Posterior cingulate gyrus (tissue), 11 donors: ENCODE data around the gene SGPL1.
"Not testable (repeated sequence)": the region's sequence is repeated elsewhere in the genome, so short reads cannot be mapped to it uniquely, and the experiment has no call there.

ENCODE experiments used
- DNase-seq, 10 donors: peaks; one replicate each; pipeline versions ENCODE4 v3.0.0 to v3.0.0-alpha.2; 2020 to 2021; ENCODE audit warnings: mixed read lengths in 3 of 10
- intact Hi-C: fragments of 100-400 bp; cut with DNase I; formaldehyde crosslinking; loops from one replicate; pipeline ENCODE4 v1.15.1; 2023

SGPL1 gene

GRCh38 chr10:70914316-70914864, 98.6 kb downstream of the SGPL1 start:
- intact Hi-C loops = no loop called here

DNA sequence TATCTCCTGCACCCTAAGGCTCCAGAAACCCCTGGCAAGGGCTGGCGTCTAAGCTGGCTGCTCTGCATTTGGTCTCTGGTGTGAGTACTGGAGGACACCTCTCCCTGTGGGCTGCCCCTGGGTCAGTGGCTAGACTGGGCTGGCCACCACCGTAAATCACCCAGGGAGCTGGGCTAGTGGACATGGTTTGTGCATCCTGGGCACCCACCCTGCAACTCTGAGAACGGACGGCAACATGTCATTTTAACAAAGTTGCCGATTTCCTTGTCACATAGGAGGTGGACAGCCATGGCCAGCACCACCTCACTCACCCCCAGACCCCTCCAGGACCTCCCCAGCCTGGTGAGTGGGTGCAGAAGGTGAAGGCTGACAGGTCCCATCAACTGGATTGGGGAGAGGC, 99.5 kb downstream of the SGPL1 start:
- intact Hi-C loops = no loop called here
- peak in 5 of 10 donors; percentile 3 to 72 (median 21) for DNase-seq

More at GRCh38 chr10:70914316-70914864, 98.6 kb downstream of the SGPL1 start:
- DNase-seq = peak in 2 of 10 donors; percentile 26 to 59

DNA sequence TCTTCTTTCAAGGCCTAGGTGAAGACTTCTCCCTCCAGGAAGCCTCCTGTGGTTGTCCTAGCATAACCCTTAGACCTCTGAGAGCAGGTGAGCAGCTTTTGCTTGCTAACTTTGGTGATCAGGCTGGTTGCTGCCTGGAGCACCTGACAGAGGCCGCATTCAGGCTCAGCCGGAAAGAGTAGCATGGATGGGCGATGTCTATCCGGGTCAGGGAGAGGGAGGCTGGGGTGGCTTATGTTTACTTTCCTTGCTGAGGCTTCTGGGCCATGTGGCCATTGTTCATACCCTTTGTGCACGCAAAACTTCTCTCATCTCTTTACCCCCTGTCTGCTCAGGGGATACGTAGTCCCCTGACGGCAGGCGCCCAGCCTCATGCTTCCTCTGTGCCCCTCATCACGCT, 100.1 kb downstream of the SGPL1 start:
- DNase-seq = peak in 3 of 10 donors; percentile 4 to 26 (median 4)
- intact Hi-C loops = no loop called here

GRCh38 chr10:70916241-70916640, 100.5 kb downstream of the SGPL1 start:
- peak in 4 of 10 donors; percentile 12 to 54 (median 22) for DNase-seq

DNA sequence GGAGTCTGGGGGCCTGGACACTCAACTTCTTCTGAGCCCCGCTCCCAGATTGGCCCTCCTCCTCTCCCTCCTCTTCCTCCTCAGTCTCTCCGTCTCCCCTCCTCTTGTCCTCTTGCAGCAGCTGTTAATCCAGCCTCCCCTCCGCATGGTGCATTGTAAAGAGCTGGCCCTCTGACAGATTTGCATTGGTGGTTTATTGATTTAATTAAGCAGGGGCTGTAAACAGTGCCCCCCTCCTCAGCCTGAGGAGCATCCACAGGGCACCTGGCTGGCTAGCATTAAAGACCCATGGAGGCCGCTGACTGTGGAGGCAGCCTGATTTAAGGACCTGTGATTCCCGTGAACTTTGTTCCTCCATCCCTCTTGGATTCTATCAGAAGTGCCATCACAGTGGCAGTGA, 101.5 kb downstream of the SGPL1 start:
- intact Hi-C loops = no loop called here
- peak in 2 of 10 donors; percentile 8 to 57 for DNase-seq

More at GRCh38 chr10:70916241-70916640, 100.5 kb downstream of the SGPL1 start:
- intact Hi-C loops = no loop called here

DNA sequence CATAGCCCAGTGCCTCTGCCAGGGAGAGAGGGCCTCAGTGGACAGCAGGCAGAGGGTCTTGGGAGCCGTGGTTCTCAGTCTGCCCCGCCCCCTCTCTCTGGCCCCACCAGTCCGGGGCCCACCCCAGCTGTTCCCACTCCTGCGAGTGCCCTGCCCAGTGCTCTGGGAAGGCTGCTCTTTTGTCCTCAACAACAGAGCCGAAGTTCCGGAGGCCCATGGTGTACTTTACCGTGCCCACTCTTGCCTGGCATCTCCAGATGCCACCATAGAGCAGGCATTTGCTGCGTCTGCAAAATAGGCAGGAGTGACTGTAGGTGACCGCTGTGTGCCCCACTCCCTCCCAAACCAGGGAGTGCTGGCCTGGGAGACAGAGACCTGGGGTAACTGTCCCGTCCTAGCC, 101.9 kb downstream of the SGPL1 start:
- intact Hi-C loops = no loop called here

GRCh38 chr10:70918851-70919530, 103.2 kb downstream of the SGPL1 start:
- intact Hi-C loops = no loop called here
- peak in 8 of 10 donors; percentile 41 to 94 (median 60) for DNase-seq

More for the DNA sequence above, 101.9 kb downstream of the SGPL1 start:
- peak in 3 of 10 donors; percentile 40 to 69 (median 66) for DNase-seq

DNA sequence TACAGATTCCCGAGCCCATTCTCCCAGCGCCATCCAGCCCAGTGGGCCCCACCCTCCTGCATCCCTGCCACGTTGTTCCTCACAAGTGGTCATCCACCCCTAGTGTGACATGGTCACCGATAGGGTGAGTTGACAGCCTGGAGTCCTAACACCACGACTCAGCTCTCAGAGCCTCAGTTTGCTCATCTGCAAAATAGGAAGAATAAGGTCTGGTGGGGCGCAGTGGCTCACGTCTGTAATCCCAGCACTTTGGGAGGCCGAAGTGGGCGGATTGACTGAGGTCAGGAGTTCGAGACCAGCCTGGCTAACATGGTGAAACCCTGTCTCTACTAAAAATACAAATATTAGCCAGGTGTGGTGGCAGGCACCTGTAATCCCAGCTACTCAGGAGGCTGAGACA, 104.2 kb downstream of the SGPL1 start:
- intact Hi-C loops = not testable (repeated sequence)

GRCh38 chr10:70920519-70920918, 104.8 kb downstream of the SGPL1 start:
- intact Hi-C loops = no loop called here
- DNase-seq = peak in 2 of 10 donors; percentile 59 to 63

More for the DNA sequence above, 104.2 kb downstream of the SGPL1 start:
- peak in 1 of 10 donors; percentile 70 for DNase-seq

- intact Hi-C loops = no loop called here
- peak in 1 of 10 donors; percentile 1 for DNase-seq
These were observed 105.5 kb downstream of the SGPL1 start for GRCh38 chr10:70921285-70921684.

GRCh38 chr10:70923696-70924095, 107.9 kb downstream of the SGPL1 start:
- intact Hi-C loops = loop anchor here (2.0 kb wide), 1 partner anchor 361 kb away; no protein-coding TSS in a partner anchor

DNA sequence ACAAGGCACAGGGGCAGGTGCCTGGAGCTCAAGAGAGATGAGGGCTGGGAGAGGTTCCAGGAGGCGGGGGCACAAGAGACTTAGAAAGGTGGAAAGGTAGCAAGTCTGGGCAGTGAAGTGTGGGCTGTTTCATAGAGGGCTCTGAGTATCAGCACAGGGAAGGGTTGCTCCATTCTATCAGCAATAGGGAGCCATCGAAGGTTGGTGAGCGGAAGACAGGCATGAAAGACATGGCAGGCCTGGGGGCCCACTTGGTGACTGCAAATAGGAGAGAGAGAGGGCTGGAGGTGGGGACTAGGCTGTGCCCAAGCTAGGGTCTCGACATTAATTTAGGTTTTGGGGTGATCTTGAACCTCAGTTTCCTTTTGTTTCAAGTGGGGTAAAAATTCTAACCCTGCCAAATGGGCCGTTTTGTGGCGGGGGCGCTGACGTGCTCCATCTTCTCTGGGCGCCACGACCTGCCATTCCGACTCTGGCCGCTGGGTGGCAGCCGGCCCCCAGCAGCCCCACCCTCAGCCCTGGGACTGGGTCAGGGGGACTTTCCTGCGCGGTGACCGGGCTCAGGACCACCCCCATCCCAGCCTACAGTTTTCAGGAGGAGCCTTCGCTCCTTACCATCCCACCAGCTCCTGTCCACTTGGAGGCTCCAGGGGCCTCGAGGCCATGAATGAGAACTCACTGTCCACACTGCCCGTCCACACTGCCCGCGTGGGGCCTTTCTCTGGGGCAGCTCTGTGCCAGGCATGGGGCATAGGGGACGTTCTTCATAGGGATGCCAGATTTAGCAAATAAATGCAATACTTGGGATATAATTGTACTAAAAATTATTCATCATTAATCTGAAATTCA, 109.9 kb downstream of the SGPL1 start:
- peak in 7 of 10 donors; percentile 36 to 93 (median 62) for DNase-seq
- intact Hi-C loops = loop anchor here (1.0 to 2.0 kb wide), 2 partner anchors 284 to 359 kb away; no protein-coding TSS in a partner anchor

More at GRCh38 chr10:70923696-70924095, 107.9 kb downstream of the SGPL1 start:
- DNase-seq = no peak

DNA sequence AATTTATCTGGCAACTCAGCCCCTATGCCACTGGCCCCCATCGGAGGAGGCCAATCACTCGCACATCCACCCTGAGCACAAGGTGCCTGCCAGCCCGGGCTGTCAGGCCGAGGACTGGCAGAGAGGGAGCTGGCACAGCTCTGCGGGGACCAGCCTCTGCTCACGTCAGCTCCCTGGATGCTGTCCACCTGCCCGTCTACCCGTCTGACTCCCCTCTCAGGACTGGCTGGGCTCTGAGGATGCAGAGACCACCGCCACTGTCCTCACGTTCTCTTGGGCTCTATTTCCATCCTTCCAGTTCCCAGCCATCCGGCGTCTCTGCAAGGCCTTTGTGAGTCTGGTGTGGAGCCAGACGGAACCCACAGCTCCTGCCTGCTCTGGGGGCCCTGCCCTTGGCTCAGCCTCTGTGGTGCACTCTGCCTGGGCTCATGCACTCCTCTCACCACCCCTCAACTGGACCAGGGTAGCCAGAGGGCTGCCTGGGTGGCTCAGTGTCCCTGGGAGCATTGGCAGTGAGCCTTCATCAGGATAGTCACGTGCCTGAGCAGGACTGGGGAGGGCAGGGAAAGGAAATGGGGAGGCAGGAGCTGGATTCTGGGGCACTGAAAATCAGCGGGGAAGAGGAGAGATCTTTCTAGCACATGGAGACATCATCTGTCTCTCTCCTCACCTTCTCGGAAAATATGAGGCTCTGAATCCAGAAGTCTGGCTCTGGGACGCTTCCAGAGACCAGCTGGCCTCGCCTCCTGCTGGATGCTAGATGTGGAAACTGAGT, 110.7 kb downstream of the SGPL1 start:
- intact Hi-C loops = no loop called here
- no peak for DNase-seq

DNA sequence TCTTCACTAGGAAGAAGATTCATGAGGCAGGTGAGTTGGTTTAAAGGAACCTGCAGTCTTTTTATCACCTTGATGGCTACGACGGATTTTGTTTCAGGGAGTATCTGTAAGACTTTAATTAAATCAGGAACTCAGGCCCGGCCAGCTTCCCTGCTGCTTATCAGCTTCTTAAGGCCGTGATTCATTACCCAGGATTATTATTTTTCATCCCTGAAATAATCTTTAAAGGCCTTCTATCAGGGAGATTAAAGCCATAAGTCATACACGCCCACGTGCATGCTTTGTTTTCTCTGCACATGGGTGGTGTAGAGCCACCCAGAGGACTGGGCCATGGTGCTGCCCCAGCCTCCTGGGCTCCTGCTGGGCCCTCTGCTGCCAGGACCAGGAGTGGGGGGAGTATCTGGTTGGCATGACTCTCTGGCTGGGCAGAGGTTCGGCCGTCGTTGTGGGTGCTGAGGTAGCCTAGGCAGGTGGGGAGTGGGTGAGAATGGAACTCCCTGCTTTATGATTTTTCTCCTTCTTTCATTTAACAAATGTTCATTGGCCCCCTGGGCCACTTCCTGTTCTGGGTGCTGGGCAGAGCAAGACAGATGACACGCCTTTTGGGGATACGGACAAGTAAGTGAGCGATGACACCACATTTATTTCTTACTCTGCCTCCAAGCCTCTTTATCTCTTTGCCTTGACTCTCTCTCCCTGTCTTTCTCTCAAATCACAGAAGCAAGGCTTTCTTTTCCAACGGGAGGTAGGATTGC, 111.6 kb downstream of the SGPL1 start:
- DNase-seq = no peak
- intact Hi-C loops = no loop called here

- intact Hi-C loops = no loop called here
- no peak for DNase-seq
These were observed 112.4 kb downstream of the SGPL1 start for GRCh38 chr10:70928140-70928539.

- intact Hi-C loops = no loop called here
- no peak for DNase-seq
These were observed 114.7 kb downstream of the SGPL1 start for GRCh38 chr10:70930263-70931000.
